ENCODE data around the gene VCPKMT. TPM values are rescaled to one million over a fixed set of nuclear protein-coding genes. Genes with fewer than 3 reads are reported as not detected.

VCPKMT gene
- total RNA-seq, 4 donors from 2014 or later: 0.51 to 14.7 (median 10.9) TPM

- intact Hi-C loops (cut with DNase I; ENCODE audit: low total_unique reads): no loop called here
- no peaks in the 10 kb centered on the region for H3K9me3 ChIP-seq
- no peak overlapping the region for H3K4me3 ChIP-seq
- H3K36me3 ChIP-seq: no peaks in the 10 kb centered on the region
- peak overlapping the region; percentile 82 to 83 for H3K27ac ChIP-seq
- peaks cover 0 to 12% of the 10 kb centered on the region in 2 donors for H3K4me1 ChIP-seq
- peak; percentile 72 to 82 for DNase-seq
- peak in 2 of 4 experiments; percentile 36 for TF ChIP-seq CTCF (IDR thresholded peaks at IDR 0.05)
- TF ChIP-seq POLR2A (IDR thresholded peaks at IDR 0.05): no peak
- H3K27me3 ChIP-seq: no peaks in the 10 kb centered on the region
Measured at GRCh38 chr14:50060871-50061663, 55.3 kb downstream of the VCPKMT start.

- H3K36me3 ChIP-seq: no peaks in the 10 kb centered on the region
- H3K4me1 ChIP-seq: peaks cover 0 to 12% of the 10 kb centered on the region in 2 donors
- no peak for DNase-seq
- intact Hi-C loops (cut with DNase I; ENCODE audit: low total_unique reads): loop anchor here (10.0 kb wide), 1 partner anchor 85 kb away; no protein-coding TSS in a partner anchor
- no peaks in the 10 kb centered on the region for H3K27me3 ChIP-seq
- no peak overlapping the region for H3K4me3 ChIP-seq
- TF ChIP-seq CTCF (IDR thresholded peaks at IDR 0.05) (no peak), POLR2A (IDR thresholded peaks at IDR 0.05) (no peak)
- H3K9me3 ChIP-seq: no peaks in the 10 kb centered on the region
- peak overlapping the region; percentile 82 to 83 for H3K27ac ChIP-seq
Measured at GRCh38 chr14:50059763-50060616, 56.4 kb downstream of the VCPKMT start.

Small RNAs within 50 kb of the gene (small RNA-seq; reads per million reads assigned to genes)
- gene RF00019: not detected

Other genes starting within 250 kb of the VCPKMT start
- gene ARF6, start 223.5 kb downstream of the VCPKMT start, total RNA-seq: 10 to 100 TPM; 21.3 to 70.8 (median 36.1) TPM
- 10 to 100 TPM; 21.8 to 66.9 (median 32.8) TPM for gene SOS2, start 115.0 kb upstream of the VCPKMT start, total RNA-seq
- gene L2HGDH, start 195.7 kb upstream of the VCPKMT start, total RNA-seq: 1 to 10 TPM in 3 of 4 donors, under 1 TPM in 1; 0.29 to 7.9 (median 2.5) TPM
- gene DMAC2L, start 195.8 kb upstream of the VCPKMT start, total RNA-seq: 10 to 100 TPM; 13.1 to 48.4 (median 20.4) TPM

Data from uterus (tissue), 4 donors.